HepG2 (cell line): ENCODE measurements around the gene CCDC196. TPM values are rescaled to one million over a fixed set of nuclear protein-coding genes. Genes with fewer than 3 reads are reported as not detected.

Experiments used
- ATAC-seq: fragments of 200-7000 bp; cut with Tn5 transposase; 3 replicates; pipeline ENCODE4 v1.9.1; 2020; ENCODE audit warnings: mild to moderate bottlenecking, moderate library complexity
- BruUV-seq: library from RNA; stranded (reverse); fragments of 400-500 nt; replicated peaks from 2 replicates; lab custom pipeline; 2021; lab: Mats Ljungman, UMichigan
- CTCF ChIA-PET: fragments of 300-600 bp; formaldehyde crosslinking; extraction: SDS; loops from one replicate; lab custom pipeline; 2021; ENCODE audit warnings: low total read pairs, inconsistent platforms, low intra/inter-chr PET ratio; lab: Yijun Ruan, JAX
- POLR2A ChIA-PET: fragments of 350-600 bp; sonication (Branson Sonifier 250); formaldehyde crosslinking; loops from one replicate; lab custom pipeline; 2020; ENCODE audit warnings: antibody characterized with exemption, inconsistent platforms; lab: Yijun Ruan, JAX
- DNase-seq: peaks from one replicate; pipeline ENCODE4 v3.0.0-alpha.2; 2015; ENCODE audit warnings: low spot score
- FAIRE-seq: peaks from 3 replicates; lab custom pipeline; 2011; peaks lifted over from hg19 to GRCh38; lab: Jason Lieb, UNC
- H2AFZ ChIP-seq: one replicate; pipeline ENCODE4 v1.6.1; 2011; ENCODE audit warnings: low read length, inconsistent platforms
- H3K27ac ChIP-seq: fragments of 300-600 bp; 3 replicates; pipeline ENCODE4 v1.8.0; 2011; ENCODE audit warnings: mixed run types, mild to moderate bottlenecking, mixed read lengths, low read length, inconsistent platforms; ENCODE audit not compliant: insufficient read depth; ENCODE audit errors: extremely low read length
- H3K27me3 ChIP-seq, 2 experiments: fragments of 200-600 bp in 1 of 2; 2 replicates in 1 of 2; 3 replicates in 1 of 2; pipeline versions ENCODE4 v1.6.0 to v1.8.0; 2011; ENCODE audit warnings: low read length in 2 of 2, mild to moderate bottlenecking in 2 of 2, moderate library complexity in 2 of 2, inconsistent platforms in 1 of 2; ENCODE audit not compliant: insufficient read depth in 2 of 2, control insufficient read depth in 1 of 2
- H3K36me3 ChIP-seq, 2 experiments: fragments of 200-600 bp in 1 of 2; replicated peaks in 1 of 2; 2 replicates in 1 of 2; 3 replicates in 1 of 2; pipeline versions ENCODE4 v1.5.1 to v1.8.0; 2011; ENCODE audit warnings: low read length in 2 of 2, inconsistent platforms in 1 of 2; ENCODE audit not compliant: insufficient read depth in 2 of 2, control insufficient read depth in 1 of 2
- H3K4me1 ChIP-seq: 2 replicates; pipeline ENCODE4 v1.5.1; 2012; ENCODE audit warnings: low read length, inconsistent platforms; ENCODE audit not compliant: insufficient read depth
- H3K4me2 ChIP-seq: 2 replicates; pipeline ENCODE4 v1.6.0; 2011; ENCODE audit warnings: low read depth, low read length, inconsistent platforms
- H3K4me3 ChIP-seq, 3 experiments: fragments of 200-600 bp in 1 of 3; sonication (generic), shearing (Covaris generic) in 1 of 3; replicated peaks in 1 of 3; 2 replicates each; pipeline ENCODE4 v1.5.1; 2011 to 2016; ENCODE audit warnings: low read length in 3 of 3, inconsistent platforms in 2 of 3, low read depth in 2 of 3, mild to moderate bottlenecking in 2 of 3, control low read depth in 1 of 3, mixed read lengths in 1 of 3; ENCODE audit not compliant: insufficient read depth in 1 of 3
- H3K79me2 ChIP-seq: one replicate; pipeline ENCODE4 v1.6.1; 2011; ENCODE audit warnings: low read length, inconsistent platforms; ENCODE audit not compliant: insufficient read depth
- H3K9ac ChIP-seq: 2 replicates; pipeline ENCODE4 v1.6.0; 2011; ENCODE audit warnings: mild to moderate bottlenecking, low read depth, low read length, inconsistent platforms; ENCODE audit not compliant: insufficient read depth
- H3K9me3 ChIP-seq: 2 replicates; pipeline ENCODE4 v1.5.1; 2012; ENCODE audit warnings: mild to moderate bottlenecking, low read length
- H4K20me1 ChIP-seq: 2 replicates; pipeline ENCODE4 v1.6.0; 2011; ENCODE audit warnings: inconsistent platforms, mild to moderate bottlenecking, low read length, moderate library complexity; ENCODE audit not compliant: insufficient read depth
- CBFB ChIP-seq: sonication (generic); formaldehyde crosslinking; IDR thresholded peaks from 2 replicates; pipeline ENCODE4 v1.4.0; 2020; ENCODE audit warnings: missing genetic modification reagents
- ETV6 ChIP-seq: sonication (generic); formaldehyde crosslinking; conservative IDR thresholded peaks from 2 replicates; pipeline ENCODE4 v1.4.0; 2020; ENCODE audit warnings: missing genetic modification reagents
- HHEX ChIP-seq: IDR thresholded peaks from 2 replicates; pipeline ENCODE4 v1.6.1; 2016; ENCODE audit warnings: control low read depth
- NPAS2 ChIP-seq: sonication (generic); formaldehyde crosslinking; IDR thresholded peaks from 2 replicates; pipeline ENCODE4 v1.8.0; 2022; ENCODE audit warnings: mild to moderate bottlenecking, missing genetic modification reagents, borderline replicate concordance
- STAT5B ChIP-seq: sonication (generic); formaldehyde crosslinking; IDR thresholded peaks from 2 replicates; pipeline ENCODE4 v1.4.0; 2020; ENCODE audit warnings: missing genetic modification reagents
- TARDBP ChIP-seq: sonication (generic); formaldehyde crosslinking; IDR thresholded peaks from 2 replicates; pipeline ENCODE4 v1.8.0; 2022; ENCODE audit warnings: mild to moderate bottlenecking, missing genetic modification reagents
- ZFP36 ChIP-seq: fragments of 150-350 bp; IDR thresholded peaks from 2 replicates; pipeline ENCODE4 v1.6.1; 2018; ENCODE audit warnings: borderline replicate concordance, low read length, low read depth; ENCODE audit not compliant: partially characterized antibody
- ZGPAT ChIP-seq: IDR thresholded peaks from 2 replicates; pipeline ENCODE4 v1.6.1; 2016; ENCODE audit warnings: mild to moderate bottlenecking
- ZNF180 ChIP-seq: sonication (generic); formaldehyde crosslinking; IDR thresholded peaks from 2 replicates; pipeline ENCODE4 v1.4.0; 2020; ENCODE audit warnings: low read depth, missing genetic modification reagents, borderline replicate concordance
- WGBS: methylation state at CpG from one replicate; pipeline ENCODE4 v1.1.6; 2017; ENCODE audit warnings: low lambda C conversion rate; 5-methylcytosine and 5-hydroxymethylcytosine counted together
- in situ Hi-C: cut with HindIII; loops from 2 replicates; pipeline ENCODE4 v1.10.0; 2017; ENCODE audit warnings: low pct_unique_long_range_greater_than_20kb; ENCODE audit not compliant: extremely low pct_ligation_motif_present
- intact Hi-C: fragments of 100-400 bp; cut with micrococcal nuclease; formaldehyde crosslinking; loops from one replicate; pipeline ENCODE4 v1.10.0; 2022; ENCODE audit not compliant: unreplicated experiment
- polyA plus RNA-seq, 8 experiments: library from polyadenylated mRNA; depleted of rRNA in 3 of 8; stranded (reverse) in 7 of 8; unstranded in 1 of 8; fragments of >200 nt; fragmentation: Illumina TruSeq in 4 of 8; extraction: Trizol in 4 of 8; gene quantifications; 2 replicates each; pipeline versions ENCODE4 v1.2.1 to v1.2.3, GENCODE V29; 2011 to 2016; ENCODE audit warnings: low read depth in 4 of 8, missing spikeins in 1 of 8, mixed read lengths in 1 of 8; ENCODE audit not compliant: insufficient read depth in 1 of 8
- total RNA-seq, 5 experiments: library from RNA; depleted of rRNA; stranded (reverse); fragments of >200 nt; fragmentation: Illumina TruSeq; extraction: Trizol; gene quantifications; 2 replicates each; pipeline ENCODE4 v1.2.3, GENCODE V29; 2016; ENCODE audit warnings: low read depth in 1 of 5
- TF ChIP-seq, protein P1 (sequence below): sonication (generic); formaldehyde crosslinking; IDR thresholded peaks from 2 replicates; pipeline ENCODE4 v1.4.0; 2020; ENCODE audit warnings: missing genetic modification reagents

Gene CCDC196
- total and polyA plus RNA-seq, 2 of the 13 experiments (the other 11 are each of a cell fraction or from before 2014, with no cell fraction given): not detected

GRCh38 chr14:66485029-66485428, 1.1 kb upstream of the CCDC196 start:
- no peak overlapping the region for H3K4me2 ChIP-seq
- no peaks in the 10 kb centered on the region for H3K79me2 ChIP-seq
- BruUV-seq: no TSS peak
- no peak overlapping the region for H3K9ac ChIP-seq
- no peaks in the 10 kb centered on the region for H4K20me1 ChIP-seq
- intact Hi-C loops: no loop called here
- ATAC-seq (no peak), DNase-seq (no peak)
- WGBS: 40% methylated on average over 3 of the region's 3 CpGs
- H2AFZ ChIP-seq: no peak overlapping the region
- no peaks in the 10 kb centered on the region for H3K27me3 ChIP-seq
- POLR2A ChIA-PET: no interaction called here
- H3K27ac ChIP-seq: no peak overlapping the region
- in situ Hi-C loops: no loop called here
- peaks cover 6% of the 10 kb centered on the region for H3K4me1 ChIP-seq
- no peak for TF ChIP-seq HHEX
- no peak for TF ChIP-seq ZGPAT
- TF ChIP-seq ETV6 (CRISPR knock-in tag): no peak
- no peak for TF ChIP-seq ZNF180 (CRISPR knock-in tag)
- TF ChIP-seq, all 625 proteins: peak for 0
- FAIRE-seq: no peak
- CTCF ChIA-PET: no interaction called here
- no peaks in the 10 kb centered on the region for H3K9me3 ChIP-seq
- no peaks in the 10 kb centered on the region for H3K36me3 ChIP-seq
- no peak overlapping the region for H3K4me3 ChIP-seq

DNA sequence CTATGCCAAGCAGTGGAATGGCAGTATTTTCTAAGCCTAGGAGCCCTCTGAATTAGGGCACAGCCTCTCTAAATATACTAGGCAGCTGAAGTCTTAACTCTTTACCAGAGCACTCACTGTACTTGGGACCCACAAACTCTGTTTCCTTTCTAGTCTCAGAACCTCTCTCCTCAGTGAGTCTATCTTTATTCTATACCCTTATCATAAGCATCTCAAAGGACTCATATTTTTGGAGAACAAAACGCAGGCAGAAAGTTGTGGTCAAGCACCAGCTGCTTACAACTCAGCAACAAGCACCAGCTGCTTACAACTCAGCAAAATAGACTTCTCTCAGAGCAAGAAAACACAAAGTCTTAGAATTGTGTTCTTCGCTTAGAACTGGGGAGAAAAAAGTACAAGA, 993 bp downstream of the CCDC196 start:
- Histone ChIP-seq H3K9me3 (no peaks in the 10 kb centered on the region), H3K4me2 (no peak overlapping the region), H3K79me2 (no peaks in the 10 kb centered on the region), H2AFZ (no peak overlapping the region), H3K36me3 (no peaks in the 10 kb centered on the region), H3K27me3 (no peaks in the 10 kb centered on the region), H3K27ac (no peak overlapping the region), H3K4me3 (no peak overlapping the region), H4K20me1 (no peaks in the 10 kb centered on the region), H3K9ac (no peak overlapping the region), H3K4me1 (peaks cover 15% of the 10 kb centered on the region)
- DNase-seq (no peak), FAIRE-seq (no peak), ATAC-seq (no peak)
- 75% methylated on average over 2 of the region's 2 CpGs for WGBS
- in situ Hi-C loops (no loop called here), intact Hi-C loops (no loop called here)
- BruUV-seq: no TSS peak
- ChIA-PET CTCF (no interaction called here), POLR2A (no interaction called here)
- TF ChIP-seq ZFP36: no peak
- TF ChIP-seq, protein P1, sequence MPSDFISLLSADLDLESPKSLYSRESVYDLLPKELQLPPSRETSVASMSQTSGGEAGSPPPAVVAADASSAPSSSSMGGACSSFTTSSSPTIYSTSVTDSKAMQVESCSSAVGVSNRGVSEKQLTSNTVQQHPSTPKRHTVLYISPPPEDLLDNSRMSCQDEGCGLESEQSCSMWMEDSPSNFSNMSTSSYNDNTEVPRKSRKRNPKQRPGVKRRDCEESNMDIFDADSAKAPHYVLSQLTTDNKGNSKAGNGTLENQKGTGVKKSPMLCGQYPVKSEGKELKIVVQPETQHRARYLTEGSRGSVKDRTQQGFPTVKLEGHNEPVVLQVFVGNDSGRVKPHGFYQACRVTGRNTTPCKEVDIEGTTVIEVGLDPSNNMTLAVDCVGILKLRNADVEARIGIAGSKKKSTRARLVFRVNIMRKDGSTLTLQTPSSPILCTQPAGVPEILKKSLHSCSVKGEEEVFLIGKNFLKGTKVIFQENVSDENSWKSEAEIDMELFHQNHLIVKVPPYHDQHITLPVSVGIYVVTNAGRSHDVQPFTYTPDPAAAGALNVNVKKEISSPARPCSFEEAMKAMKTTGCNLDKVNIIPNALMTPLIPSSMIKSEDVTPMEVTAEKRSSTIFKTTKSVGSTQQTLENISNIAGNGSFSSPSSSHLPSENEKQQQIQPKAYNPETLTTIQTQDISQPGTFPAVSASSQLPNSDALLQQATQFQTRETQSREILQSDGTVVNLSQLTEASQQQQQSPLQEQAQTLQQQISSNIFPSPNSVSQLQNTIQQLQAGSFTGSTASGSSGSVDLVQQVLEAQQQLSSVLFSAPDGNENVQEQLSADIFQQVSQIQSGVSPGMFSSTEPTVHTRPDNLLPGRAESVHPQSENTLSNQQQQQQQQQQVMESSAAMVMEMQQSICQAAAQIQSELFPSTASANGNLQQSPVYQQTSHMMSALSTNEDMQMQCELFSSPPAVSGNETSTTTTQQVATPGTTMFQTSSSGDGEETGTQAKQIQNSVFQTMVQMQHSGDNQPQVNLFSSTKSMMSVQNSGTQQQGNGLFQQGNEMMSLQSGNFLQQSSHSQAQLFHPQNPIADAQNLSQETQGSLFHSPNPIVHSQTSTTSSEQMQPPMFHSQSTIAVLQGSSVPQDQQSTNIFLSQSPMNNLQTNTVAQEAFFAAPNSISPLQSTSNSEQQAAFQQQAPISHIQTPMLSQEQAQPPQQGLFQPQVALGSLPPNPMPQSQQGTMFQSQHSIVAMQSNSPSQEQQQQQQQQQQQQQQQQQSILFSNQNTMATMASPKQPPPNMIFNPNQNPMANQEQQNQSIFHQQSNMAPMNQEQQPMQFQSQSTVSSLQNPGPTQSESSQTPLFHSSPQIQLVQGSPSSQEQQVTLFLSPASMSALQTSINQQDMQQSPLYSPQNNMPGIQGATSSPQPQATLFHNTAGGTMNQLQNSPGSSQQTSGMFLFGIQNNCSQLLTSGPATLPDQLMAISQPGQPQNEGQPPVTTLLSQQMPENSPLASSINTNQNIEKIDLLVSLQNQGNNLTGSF (CRISPR knock-in tag): no peak
- no peak for TF ChIP-seq TARDBP
- TF ChIP-seq CBFB (CRISPR knock-in tag): no peak
- no peak for TF ChIP-seq NPAS2 (CRISPR knock-in tag)
- TF ChIP-seq STAT5B (CRISPR knock-in tag): no peak
